A549 (cell line): Measurements from ENCODE around the gene KIAA0825.

Source experiments
- JUNB ChIP-seq: fragments of >200 bp; sonication (Bioruptor Twin); formaldehyde crosslinking; IDR thresholded peaks from 2 replicates; pipeline ENCODE4 v1.6.1; 2016
- KDM1A ChIP-seq: fragments of 200-600 bp; sonication (generic); IDR thresholded peaks from 2 replicates; pipeline ENCODE4 v1.6.1; 2016; ENCODE audit warnings: low read depth, mild to moderate bottlenecking
- MAFK ChIP-seq: fragments of 450-650 bp; IDR thresholded peaks from 2 replicates; pipeline ENCODE4 v1.6.1; 2014; ENCODE audit not compliant: partially characterized antibody
- RAD21 ChIP-seq, 2 experiments: fragments of >200 bp in 1 of 2; sonication (Bioruptor Twin) in 1 of 2; formaldehyde crosslinking in 1 of 2; IDR thresholded peaks in 1 of 2; conservative IDR thresholded peaks in 1 of 2; 2 replicates in 1 of 2; 3 replicates in 1 of 2; pipeline ENCODE4 v1.6.1; 2012 to 2018; ENCODE audit warnings: inconsistent platforms in 1 of 2
- SMC3 ChIP-seq: fragments of >200 bp; sonication (Bioruptor Twin); formaldehyde crosslinking; IDR thresholded peaks from 3 replicates; pipeline ENCODE4 v1.6.1; 2018; ENCODE audit warnings: inconsistent platforms
- TF ChIP-seq, protein P1 (sequence below): fragments of >200 bp; sonication (Bioruptor Twin); formaldehyde crosslinking; IDR thresholded peaks from 3 replicates; pipeline ENCODE4 v1.5.1; 2016

DNA sequence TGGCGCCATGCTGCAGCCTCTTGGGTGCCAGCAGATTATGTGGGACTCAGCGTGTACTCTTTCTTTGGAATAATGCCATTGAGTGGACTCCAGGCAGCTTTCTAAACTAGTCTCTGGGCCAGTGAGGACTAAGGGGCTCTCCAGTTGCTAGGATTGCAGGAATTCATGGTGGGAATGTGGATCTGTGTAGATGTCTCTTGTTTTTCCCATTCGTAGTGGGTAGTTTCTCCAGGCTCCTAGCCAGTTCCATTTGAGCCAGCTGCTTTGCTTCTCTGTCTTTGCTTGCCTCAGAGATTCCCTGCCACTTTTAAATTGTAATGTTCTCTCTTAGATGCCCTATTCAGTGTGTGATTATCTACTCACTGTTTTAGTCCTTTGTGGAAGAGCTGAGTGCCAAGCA lies 42.7 kb upstream of the KIAA0825 start:
- TF ChIP-seq, protein P1, sequence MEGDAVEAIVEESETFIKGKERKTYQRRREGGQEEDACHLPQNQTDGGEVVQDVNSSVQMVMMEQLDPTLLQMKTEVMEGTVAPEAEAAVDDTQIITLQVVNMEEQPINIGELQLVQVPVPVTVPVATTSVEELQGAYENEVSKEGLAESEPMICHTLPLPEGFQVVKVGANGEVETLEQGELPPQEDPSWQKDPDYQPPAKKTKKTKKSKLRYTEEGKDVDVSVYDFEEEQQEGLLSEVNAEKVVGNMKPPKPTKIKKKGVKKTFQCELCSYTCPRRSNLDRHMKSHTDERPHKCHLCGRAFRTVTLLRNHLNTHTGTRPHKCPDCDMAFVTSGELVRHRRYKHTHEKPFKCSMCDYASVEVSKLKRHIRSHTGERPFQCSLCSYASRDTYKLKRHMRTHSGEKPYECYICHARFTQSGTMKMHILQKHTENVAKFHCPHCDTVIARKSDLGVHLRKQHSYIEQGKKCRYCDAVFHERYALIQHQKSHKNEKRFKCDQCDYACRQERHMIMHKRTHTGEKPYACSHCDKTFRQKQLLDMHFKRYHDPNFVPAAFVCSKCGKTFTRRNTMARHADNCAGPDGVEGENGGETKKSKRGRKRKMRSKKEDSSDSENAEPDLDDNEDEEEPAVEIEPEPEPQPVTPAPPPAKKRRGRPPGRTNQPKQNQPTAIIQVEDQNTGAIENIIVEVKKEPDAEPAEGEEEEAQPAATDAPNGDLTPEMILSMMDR, result no peak
- TF ChIP-seq JUNB (no peak), SMC3 (no peak), RAD21 (conservative IDR thresholded peaks at IDR 0.05 in 1 of 2, IDR thresholded peaks at IDR 0.05 in 1 of 2) (no peak), KDM1A (no peak), MAFK (no peak)
